PC-9 (cell line): ENCODE results near the gene ADAP1. TPM values are rescaled to one million over a fixed set of nuclear protein-coding genes. Genes with fewer than 3 reads are reported as not detected.

ENCODE experiments used
- BruUV-seq: library from RNA; stranded (reverse); fragments of 400-500 nt; replicated peaks from 2 replicates; lab custom pipeline; 2021; lab: Mats Ljungman, UMichigan
- CTCF ChIA-PET: fragments of 300-600 bp; sonication (Branson Sonifier 250); formaldehyde crosslinking; loops from one replicate; lab custom pipeline; 2022; ENCODE audit warnings: antibody characterized with exemption; lab: Charles Lee
- POLR2A ChIA-PET: fragments of 300-600 bp; sonication (Branson Sonifier 250); formaldehyde crosslinking; loops from one replicate; lab custom pipeline; 2022; ENCODE audit warnings: antibody characterized with exemption; ENCODE audit not compliant: unreplicated experiment; lab: Charles Lee
- DNase-seq, 2 experiments: peaks; one replicate each; pipeline versions ENCODE4 v3.0.0 to v3.0.0-alpha.2; 2015 to 2022; ENCODE audit warnings: mixed read lengths in 1 of 2
- H2AFZ ChIP-seq: fragments of 200-600 bp; sonication (generic); 2 replicates; pipeline ENCODE4 v1.8.1; 2017; ENCODE audit warnings: antibody characterized with exemption
- H3F3A ChIP-seq: fragments of 200-600 bp; sonication (generic); 2 replicates; pipeline ENCODE4 v1.8.1; 2017; ENCODE audit warnings: antibody characterized with exemption, mild to moderate bottlenecking, low read depth; ENCODE audit not compliant: insufficient read depth
- H3K27ac ChIP-seq: fragments of 200-600 bp; sonication (generic); 2 replicates; pipeline ENCODE4 v1.6.1; 2016; ENCODE audit warnings: mixed run types
- H3K27me3 ChIP-seq: fragments of 200-600 bp; sonication (generic); 2 replicates; pipeline ENCODE4 v1.6.1; 2016; ENCODE audit warnings: low read depth, mixed run types; ENCODE audit not compliant: insufficient read depth
- H3K36me3 ChIP-seq: fragments of 200-600 bp; sonication (generic); 2 replicates; pipeline ENCODE4 v1.6.1; 2016; ENCODE audit warnings: low read depth, mixed run types
- H3K4me1 ChIP-seq: fragments of 200-600 bp; sonication (generic); replicated peaks from 2 replicates; pipeline ENCODE4 v1.6.1; 2016; ENCODE audit warnings: mixed run types; ENCODE audit not compliant: insufficient read depth
- H3K4me2 ChIP-seq: fragments of 200-600 bp; sonication (generic); 2 replicates; pipeline ENCODE4 v1.6.1; 2017; ENCODE audit warnings: mixed run types
- H3K4me3 ChIP-seq: fragments of 200-600 bp; sonication (generic); 2 replicates; pipeline ENCODE4 v1.6.1; 2016; ENCODE audit warnings: mixed run types
- H3K79me2 ChIP-seq: fragments of 200-600 bp; sonication (generic); 2 replicates; pipeline ENCODE4 v1.6.1; 2017; ENCODE audit warnings: low read depth, mixed run types
- H3K9me2 ChIP-seq: fragments of 200-600 bp; sonication (generic); 2 replicates; pipeline ENCODE4 v1.8.1; 2017; ENCODE audit warnings: mild to moderate bottlenecking; ENCODE audit not compliant: insufficient read depth
- H3K9me3 ChIP-seq: fragments of 200-600 bp; sonication (generic); 2 replicates; pipeline ENCODE4 v1.8.1; 2016; ENCODE audit warnings: low read depth; ENCODE audit not compliant: insufficient read depth
- H4K20me1 ChIP-seq: fragments of 200-600 bp; sonication (generic); 2 replicates; pipeline ENCODE4 v1.8.1; 2017; ENCODE audit not compliant: insufficient read depth
- EZH2 ChIP-seq: fragments of 200-600 bp; sonication (generic); IDR thresholded peaks from 2 replicates; pipeline ENCODE4 v1.8.0; 2017; ENCODE audit warnings: antibody characterized with exemption, low read depth
- intact Hi-C: fragments of 100-400 bp; cut with micrococcal nuclease; formaldehyde crosslinking; loops from one replicate; pipeline ENCODE4 v1.10.0; 2022; ENCODE audit not compliant: unreplicated experiment
- total RNA-seq: library from RNA; stranded (reverse); gene quantifications from 2 replicates; pipeline ENCODE4 v1.2.3, GENCODE V29; 2021
- TF ChIP-seq, protein P1 (sequence below): fragments of 200-600 bp; sonication (generic); conservative IDR thresholded peaks from 2 replicates; pipeline ENCODE4 v1.6.1; 2017; ENCODE audit warnings: mixed run types, antibody characterized with exemption, mild to moderate bottlenecking, moderate library complexity

The ADAP1 gene
- total RNA-seq, 1 experiment from 2014 or later: 73.9 TPM

DNA sequence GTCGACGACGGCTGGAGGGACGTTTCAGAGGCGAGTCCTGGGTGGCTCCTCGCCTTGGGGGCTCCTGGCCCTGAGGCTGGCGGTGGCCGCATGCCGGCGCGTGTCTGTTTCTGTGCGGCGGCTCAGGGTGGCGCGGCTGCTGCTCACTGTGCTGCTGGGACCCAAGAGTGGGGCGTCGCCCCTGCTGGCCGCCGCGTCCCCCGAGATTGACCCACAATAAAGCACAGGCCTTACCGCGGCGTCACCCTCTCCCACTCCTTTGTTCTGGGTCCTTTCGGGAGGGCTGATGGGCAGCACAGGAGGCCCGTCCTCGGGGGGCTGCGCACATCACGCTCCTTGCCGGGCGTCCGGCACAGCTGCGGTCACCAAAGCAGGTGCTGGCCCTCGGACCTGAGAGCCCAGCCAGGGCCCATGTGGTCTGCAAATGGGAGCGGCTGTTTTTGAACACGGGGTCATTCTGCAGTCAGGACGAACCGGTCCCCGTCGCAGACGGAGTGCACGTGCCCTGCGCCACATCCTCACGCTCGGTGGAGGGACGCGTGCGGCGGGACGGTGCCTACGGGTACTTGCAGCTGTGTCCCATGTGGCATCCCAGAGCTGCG is 58.9 kb downstream of the ADAP1 start:
- H3K79me2 ChIP-seq: no peaks in the 10 kb centered on the region
- no peaks in the 10 kb centered on the region for H3K9me2 ChIP-seq
- no peaks in the 10 kb centered on the region for H3K27me3 ChIP-seq
- H4K20me1 ChIP-seq: peaks cover 20% of the 10 kb centered on the region
- no peaks in the 10 kb centered on the region for H3K4me1 ChIP-seq
- H3K27ac ChIP-seq: no peak overlapping the region
- no peak for DNase-seq
- intact Hi-C loops: no loop called here
- H3K9me3 ChIP-seq: no peaks in the 10 kb centered on the region
- CTCF ChIA-PET: no interaction called here
- no TSS peak for BruUV-seq
- H2AFZ ChIP-seq: no peak overlapping the region
- H3F3A ChIP-seq: peaks cover 21% of the 10 kb centered on the region; the same call in 1 of the 2 replicates
- H3K4me3 ChIP-seq: no peak overlapping the region
- peaks cover 20% of the 10 kb centered on the region for H3K36me3 ChIP-seq
- H3K4me2 ChIP-seq: no peak overlapping the region
- TF ChIP-seq EZH2: no peak
- TF ChIP-seq, protein P1, sequence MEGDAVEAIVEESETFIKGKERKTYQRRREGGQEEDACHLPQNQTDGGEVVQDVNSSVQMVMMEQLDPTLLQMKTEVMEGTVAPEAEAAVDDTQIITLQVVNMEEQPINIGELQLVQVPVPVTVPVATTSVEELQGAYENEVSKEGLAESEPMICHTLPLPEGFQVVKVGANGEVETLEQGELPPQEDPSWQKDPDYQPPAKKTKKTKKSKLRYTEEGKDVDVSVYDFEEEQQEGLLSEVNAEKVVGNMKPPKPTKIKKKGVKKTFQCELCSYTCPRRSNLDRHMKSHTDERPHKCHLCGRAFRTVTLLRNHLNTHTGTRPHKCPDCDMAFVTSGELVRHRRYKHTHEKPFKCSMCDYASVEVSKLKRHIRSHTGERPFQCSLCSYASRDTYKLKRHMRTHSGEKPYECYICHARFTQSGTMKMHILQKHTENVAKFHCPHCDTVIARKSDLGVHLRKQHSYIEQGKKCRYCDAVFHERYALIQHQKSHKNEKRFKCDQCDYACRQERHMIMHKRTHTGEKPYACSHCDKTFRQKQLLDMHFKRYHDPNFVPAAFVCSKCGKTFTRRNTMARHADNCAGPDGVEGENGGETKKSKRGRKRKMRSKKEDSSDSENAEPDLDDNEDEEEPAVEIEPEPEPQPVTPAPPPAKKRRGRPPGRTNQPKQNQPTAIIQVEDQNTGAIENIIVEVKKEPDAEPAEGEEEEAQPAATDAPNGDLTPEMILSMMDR: no peak
- POLR2A ChIA-PET: interaction anchor here (0.6 kb wide), 1 partner anchor 80 kb away, joined by 3 read pairs; no protein-coding TSS in a partner anchor

DNA sequence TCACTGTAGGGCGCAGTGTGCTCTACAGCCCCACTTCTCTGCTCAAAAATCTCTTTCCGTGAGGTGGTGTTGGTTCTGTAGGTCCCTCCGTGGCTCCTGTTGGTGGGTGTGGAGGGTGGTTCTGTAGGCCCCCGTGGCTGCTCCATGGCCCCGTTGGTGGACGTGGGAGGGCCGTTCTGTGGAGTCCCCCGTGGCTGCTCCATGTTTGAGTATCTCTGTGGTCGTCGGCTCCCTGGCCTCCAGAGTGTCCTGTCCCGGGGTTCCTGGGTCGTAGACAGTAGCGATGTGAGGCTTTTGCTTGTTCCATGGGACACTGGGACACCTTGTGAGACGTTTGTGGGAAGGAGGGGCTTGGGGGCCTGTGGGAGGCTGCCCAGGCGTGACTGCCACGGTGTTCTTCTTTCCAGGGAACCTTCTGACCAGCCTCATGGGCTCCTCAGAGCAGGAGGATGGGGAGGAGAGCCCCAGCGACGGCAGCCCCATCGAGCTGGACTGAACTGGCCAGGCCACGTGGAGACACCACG is 59.5 kb downstream of the ADAP1 start:
- no TSS peak for BruUV-seq
- Histone ChIP-seq H3F3A (peaks cover 23% of the 10 kb centered on the region; the same call in 1 of the 2 replicates), H3K36me3 (peaks cover 22% of the 10 kb centered on the region), H2AFZ (no peak overlapping the region), H3K9me2 (no peaks in the 10 kb centered on the region), H3K79me2 (no peaks in the 10 kb centered on the region), H3K27ac (no peak overlapping the region), H4K20me1 (peaks cover 22% of the 10 kb centered on the region), H3K4me1 (no peaks in the 10 kb centered on the region), H3K4me2 (no peak overlapping the region), H3K27me3 (no peaks in the 10 kb centered on the region), H3K9me3 (no peaks in the 10 kb centered on the region), H3K4me3 (no peak overlapping the region)
- TF ChIP-seq, protein P1: no peak
- no peak for TF ChIP-seq EZH2
- CTCF ChIA-PET: no interaction called here
- intact Hi-C loops: no loop called here
- POLR2A ChIA-PET: interaction anchor here (0.6 kb wide), 1 partner anchor 81 kb away, joined by 3 read pairs; no protein-coding TSS in a partner anchor
- DNase-seq: no peak

DNA sequence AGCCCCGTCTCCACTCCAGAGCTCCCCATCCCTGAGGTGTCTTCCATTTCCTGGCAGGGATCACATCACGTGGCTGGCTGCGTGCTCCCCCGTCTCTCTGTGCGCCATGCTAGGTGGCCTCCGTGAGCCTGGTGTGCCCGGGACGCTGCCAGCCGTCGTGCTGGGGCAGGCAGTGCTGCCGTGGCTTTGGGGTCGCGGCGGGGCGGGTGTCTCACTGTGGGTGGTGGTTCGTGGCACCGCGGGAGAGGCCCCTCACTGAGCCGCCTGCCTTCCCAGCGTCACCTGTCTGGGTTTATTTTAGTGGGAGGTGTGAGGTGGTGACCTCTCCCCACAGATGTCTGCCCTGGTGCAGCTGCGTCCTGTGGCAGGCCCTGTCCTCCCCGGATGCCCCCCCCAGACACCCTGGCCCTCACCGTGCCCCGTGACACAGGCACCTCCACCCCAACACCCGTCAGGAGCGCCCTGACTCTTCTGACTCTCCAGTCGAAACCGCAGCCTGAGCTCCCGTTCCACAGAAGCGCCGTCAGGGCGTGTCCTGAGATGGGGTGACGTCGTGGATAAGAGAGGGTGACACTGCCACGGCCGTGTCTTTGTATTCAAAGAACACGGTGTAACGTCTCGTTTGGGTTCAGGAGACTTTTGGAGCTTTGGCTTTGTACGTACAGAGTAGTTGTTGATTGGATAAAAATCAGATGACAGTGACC is 60.2 kb downstream of the ADAP1 start:
- Histone ChIP-seq H2AFZ (no peak overlapping the region), H3K4me3 (no peak overlapping the region), H3K36me3 (peaks cover 22% of the 10 kb centered on the region), H3F3A (peaks cover 23% of the 10 kb centered on the region; the same call in 1 of the 2 replicates), H3K9me3 (no peaks in the 10 kb centered on the region), H4K20me1 (peaks cover 23% of the 10 kb centered on the region), H3K4me2 (no peak overlapping the region), H3K79me2 (peaks cover under 1% of the 10 kb centered on the region; the same call in 1 of the 2 replicates), H3K27ac (no peak overlapping the region), H3K27me3 (no peaks in the 10 kb centered on the region), H3K4me1 (no peaks in the 10 kb centered on the region), H3K9me2 (no peaks in the 10 kb centered on the region)
- intact Hi-C loops: no loop called here
- CTCF ChIA-PET: no interaction called here
- BruUV-seq: no TSS peak
- DNase-seq: no peak
- no peak for TF ChIP-seq EZH2
- TF ChIP-seq, protein P1: no peak
- POLR2A ChIA-PET: no interaction called here
